KOPT-K1 (cell line): ENCODE data around the gene SLC2A4.
"Not testable (repeated sequence)": the region's sequence is repeated elsewhere in the genome, so short reads cannot be mapped to it uniquely, and the experiment has no call there.

ENCODE experiments used
- H3K27ac ChIP-seq: fragments of 200-600 bp; sonication (generic); 2 replicates; pipeline ENCODE4 v1.5.1; 2016; ENCODE audit warnings: antibody characterized with exemption, mild to moderate bottlenecking, low read depth, low read length; ENCODE audit not compliant: poor library complexity, severe bottlenecking
- H3K36me3 ChIP-seq: fragments of 200-600 bp; sonication (generic); 2 replicates; pipeline ENCODE4 v1.5.1; 2017; ENCODE audit warnings: antibody characterized with exemption, mild to moderate bottlenecking, low read length, moderate library complexity; ENCODE audit not compliant: insufficient read depth
- H3K9me3 ChIP-seq: fragments of 200-600 bp; sonication (generic); 2 replicates; pipeline ENCODE4 v1.5.1; 2017; ENCODE audit warnings: antibody characterized with exemption, low read length, mild to moderate bottlenecking; ENCODE audit not compliant: insufficient read depth, poor library complexity, severe bottlenecking

The SLC2A4 gene

GRCh38 chr17:7241783-7242716 is 39.5 kb upstream of the SLC2A4 start, which contains the start of gene GABARAP:
TSS of gene GABARAP (minus strand) at chr17:7242449. CDS start at chr17:7242330, 119 bp downstream.
- H3K27ac ChIP-seq: peak within 1 kb of the TSS; percentile 80
- H3K9me3 ChIP-seq: no peaks in the 10 kb centered on the region
- peaks cover 54% of the 10 kb centered on the region for H3K36me3 ChIP-seq

DNA sequence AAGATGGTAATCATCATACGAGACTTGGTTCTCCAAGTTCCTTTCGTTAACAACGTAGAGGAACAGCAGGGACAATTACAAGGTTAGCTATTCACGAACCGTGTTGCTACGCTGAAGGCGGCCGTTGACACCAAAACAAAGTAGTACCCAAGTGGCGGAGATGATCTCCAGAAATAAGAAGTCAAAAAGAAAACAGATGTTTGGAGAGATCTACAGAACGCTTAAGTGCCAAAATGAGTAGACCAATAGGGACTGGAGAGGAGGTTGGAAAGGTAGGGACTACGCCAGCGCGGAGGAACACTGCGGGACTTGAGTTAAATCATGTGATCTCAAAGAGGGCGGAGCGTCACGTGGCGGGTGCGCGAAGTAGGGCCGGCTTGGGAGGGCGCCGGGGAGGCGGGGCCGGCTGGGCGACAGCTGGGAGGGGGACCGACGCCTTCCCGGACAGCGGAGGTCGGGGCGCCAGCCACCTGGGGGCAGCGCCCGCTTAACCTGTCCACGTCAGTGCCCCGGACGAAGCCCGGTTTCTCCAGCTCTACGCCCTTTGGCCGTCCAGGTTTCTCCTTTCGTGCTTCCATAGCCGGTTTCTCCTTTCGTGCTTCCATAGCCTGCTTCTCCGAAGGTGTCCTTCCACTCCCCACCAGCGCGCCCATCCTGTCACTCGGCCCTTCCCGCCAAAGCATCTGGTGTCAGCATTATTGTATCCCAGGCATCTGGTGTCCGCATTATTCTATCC is 38.6 kb upstream of the SLC2A4 start:
- Histone ChIP-seq H3K27ac (peak overlapping the region; percentile 80), H3K9me3 (no peaks in the 10 kb centered on the region), H3K36me3 (peaks cover 54% of the 10 kb centered on the region)

DNA sequence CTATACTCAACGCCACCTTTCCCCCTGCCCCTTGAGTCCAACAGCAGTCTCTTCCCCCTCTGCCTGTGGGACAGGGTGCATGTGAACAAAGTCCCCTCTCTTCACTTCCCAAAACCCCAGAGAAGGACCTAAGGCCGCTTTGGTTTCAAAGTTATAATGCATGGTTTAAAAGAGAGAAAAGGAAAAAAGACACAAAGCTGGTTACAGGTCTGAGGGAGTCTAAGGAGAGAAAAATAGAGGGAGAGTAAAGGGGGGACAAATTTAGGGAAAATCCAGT is 38.1 kb upstream of the SLC2A4 start:
- Histone ChIP-seq H3K36me3 (peaks cover 54% of the 10 kb centered on the region), H3K27ac (peak overlapping the region; percentile 80), H3K9me3 (no peaks in the 10 kb centered on the region)

DNA sequence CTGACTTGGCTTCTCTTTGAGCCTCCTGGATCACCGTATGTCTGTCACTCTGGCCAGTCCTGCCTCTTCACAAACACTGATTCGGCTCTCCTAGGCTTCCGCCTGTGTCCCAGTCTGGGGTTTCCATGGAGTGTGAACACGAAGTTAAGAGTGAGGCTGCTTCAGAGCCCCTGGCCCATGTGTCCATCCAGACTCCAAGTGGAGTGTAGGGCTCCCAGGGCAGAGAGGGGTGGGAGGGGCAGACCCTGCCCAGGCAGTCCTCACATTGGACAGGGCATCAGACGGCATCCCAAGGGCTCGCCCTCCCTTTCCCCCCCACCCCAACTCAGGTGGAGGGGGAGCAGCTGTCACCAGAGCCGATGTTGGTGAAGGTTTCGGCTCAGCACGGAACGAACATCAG is 37.7 kb upstream of the SLC2A4 start:
- H3K27ac ChIP-seq, H3K9me3 ChIP-seq: not testable (repeated sequence)
- H3K36me3 ChIP-seq: peaks cover 57% of the 10 kb centered on the region

GRCh38 chr17:7246779-7247178 is 34.7 kb upstream of the SLC2A4 start:
- Histone ChIP-seq H3K36me3 (peaks cover 50% of the 10 kb centered on the region), H3K9me3 (no peaks in the 10 kb centered on the region)

GRCh38 chr17:7248796-7249195 is 32.7 kb upstream of the SLC2A4 start:
- Histone ChIP-seq H3K27ac (no peak overlapping the region), H3K9me3 (no peaks in the 10 kb centered on the region), H3K36me3 (peaks cover 43% of the 10 kb centered on the region)

More at GRCh38 chr17:7246779-7247178, 34.7 kb upstream of the SLC2A4 start:
- H3K27ac ChIP-seq: no peak overlapping the region

GRCh38 chr17:7249214-7249613 is 32.3 kb upstream of the SLC2A4 start:
- H3K36me3 ChIP-seq: peaks cover 43% of the 10 kb centered on the region
- H3K9me3 ChIP-seq: no peaks in the 10 kb centered on the region
- H3K27ac ChIP-seq: no peak overlapping the region

DNA sequence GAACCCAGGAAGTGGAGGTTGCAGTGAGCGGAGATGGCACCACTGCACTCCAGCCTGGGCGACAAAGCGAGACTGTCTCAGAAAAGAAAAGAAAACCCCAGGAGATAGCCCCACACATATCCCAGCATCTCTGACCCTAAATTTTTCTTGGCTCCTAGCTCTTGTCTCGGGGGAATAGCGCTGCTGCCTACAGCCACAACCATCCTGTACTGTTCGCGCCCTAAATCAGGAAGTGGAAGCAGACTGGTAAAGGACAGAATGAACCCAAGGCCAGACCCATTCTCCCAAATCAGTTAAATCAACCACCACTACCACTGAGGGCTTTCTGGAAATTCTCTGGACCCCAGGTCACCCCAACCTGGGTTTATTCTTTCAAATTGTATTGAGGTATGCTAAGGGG is 31.7 kb upstream of the SLC2A4 start:
- Histone ChIP-seq H3K9me3 (no peaks in the 10 kb centered on the region), H3K36me3 (peaks cover 43% of the 10 kb centered on the region), H3K27ac (peak overlapping the region; percentile 98)

- H3K9me3 ChIP-seq: no peaks in the 10 kb centered on the region
- peak overlapping the region; percentile 98 for H3K27ac ChIP-seq
- peaks cover 43% of the 10 kb centered on the region for H3K36me3 ChIP-seq
Measured at GRCh38 chr17:7250695-7251627, 30.6 kb upstream of the SLC2A4 start.

GRCh38 chr17:7251661-7252175 is 29.8 kb upstream of the SLC2A4 start, which contains the start of gene CTDNEP1:
TSS of gene CTDNEP1 (minus strand) at chr17:7251734. CDS start at chr17:7251296, 438 bp downstream.
- peak within 1 kb of the TSS; percentile 98 for H3K27ac ChIP-seq

GRCh38 chr17:7252176-7253043 is 29.1 kb upstream of the SLC2A4 start, which contains the start of gene ELP5:
TSS of gene ELP5 (plus strand) at chr17:7252215. CDS start at chr17:7252551, 336 bp downstream.
- H3K9me3 ChIP-seq: no peaks in the 10 kb centered on the region
- peak within 1 kb of the TSS; percentile 98 for H3K27ac ChIP-seq
- H3K36me3 ChIP-seq: peaks cover 43% of the 10 kb centered on the region

More at GRCh38 chr17:7251661-7252175, 29.8 kb upstream of the SLC2A4 start, which contains the start of gene CTDNEP1:
- peaks cover 43% of the 10 kb centered on the region for H3K36me3 ChIP-seq
- H3K9me3 ChIP-seq: no peaks in the 10 kb centered on the region

- peak overlapping the region; percentile 98 for H3K27ac ChIP-seq
- no peaks in the 10 kb centered on the region for H3K9me3 ChIP-seq
- H3K36me3 ChIP-seq: peaks cover 49% of the 10 kb centered on the region
Measured at GRCh38 chr17:7253082-7253481, 28.4 kb upstream of the SLC2A4 start.

DNA sequence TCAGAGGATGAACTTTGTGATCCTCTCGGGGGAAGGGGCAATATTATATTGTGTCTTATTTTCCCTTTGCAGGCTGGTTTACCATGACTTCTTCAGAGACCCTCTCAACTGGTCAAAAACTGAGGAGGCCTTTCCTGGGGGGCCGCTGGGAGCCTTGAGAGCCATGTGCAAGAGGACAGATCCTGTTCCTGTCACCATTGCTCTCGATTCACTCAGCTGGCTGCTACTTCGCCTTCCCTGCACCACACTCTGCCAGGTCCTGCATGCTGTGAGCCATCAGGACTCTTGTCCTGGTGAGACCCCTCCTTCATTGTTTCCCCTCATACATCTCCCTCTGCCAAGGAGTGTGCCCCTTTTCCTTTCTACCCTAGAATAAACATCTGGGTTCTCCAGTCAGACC is 27.0 kb upstream of the SLC2A4 start:
- Histone ChIP-seq H3K36me3 (peaks cover 57% of the 10 kb centered on the region), H3K27ac (no peak overlapping the region), H3K9me3 (no peaks in the 10 kb centered on the region)
